Measurements from ENCODE around the gene PITPNB. TPM values are rescaled to one million over a fixed set of nuclear protein-coding genes. Genes with fewer than 3 reads are reported as not detected.

The PITPNB gene
- total RNA-seq, 4 donors from 2014 or later: 37.5 to 53.7 (median 40.2) TPM

- Histone ChIP-seq H3K4me3 (no peak overlapping the region), H3K36me3 (peaks cover 0 to 35% (median 9%) of the 10 kb centered on the region in 3 donors), H3K27me3 (no peaks in the 10 kb centered on the region), H3K4me1 (peaks cover 0 to 55% (median 19%) of the 10 kb centered on the region in 4 donors), H3K27ac (no peak overlapping the region), H3K9me3 (no peaks in the 10 kb centered on the region)
- no peak for TF ChIP-seq POLR2A (IDR thresholded peaks at IDR 0.05)
- no peak for TF ChIP-seq CTCF (IDR thresholded peaks at IDR 0.05)
- TF ChIP-seq EP300 (IDR thresholded peaks at IDR 0.05): no peak
- no peak for DNase-seq (ENCODE audit: low spot score in 2 of 2)
Observed at GRCh38 chr22:27912101-27912500, 7.0 kb downstream of the PITPNB start.

- peaks cover 0 to 35% (median 9%) of the 10 kb centered on the region in 3 donors for H3K36me3 ChIP-seq
- no peaks in the 10 kb centered on the region for H3K27me3 ChIP-seq
- H3K4me3 ChIP-seq: no peak overlapping the region
- H3K4me1 ChIP-seq: peaks cover 0 to 48% (median 17%) of the 10 kb centered on the region in 4 donors
- H3K9me3 ChIP-seq: no peaks in the 10 kb centered on the region
- no peak for DNase-seq (ENCODE audit: low spot score in 2 of 2)
- TF ChIP-seq POLR2A (IDR thresholded peaks at IDR 0.05) (no peak), CTCF (IDR thresholded peaks at IDR 0.05) (no peak), EP300 (IDR thresholded peaks at IDR 0.05) (no peak)
- H3K27ac ChIP-seq: no peak overlapping the region
- 93% methylated on average over 1 of the region's 1 CpG for WGBS, 2 donors
Observed at GRCh38 chr22:27911330-27911729, 7.7 kb downstream of the PITPNB start.

GRCh38 chr22:27906241-27906640 is 12.8 kb downstream of the PITPNB start:
- TF ChIP-seq POLR2A (IDR thresholded peaks at IDR 0.05) (no peak), EP300 (IDR thresholded peaks at IDR 0.05) (no peak), CTCF (IDR thresholded peaks at IDR 0.05) (no peak)
- DNase-seq (ENCODE audit: low spot score in 2 of 2): no peak
- H3K27me3 ChIP-seq: no peaks in the 10 kb centered on the region
- H3K9me3 ChIP-seq: no peaks in the 10 kb centered on the region
- H3K36me3 ChIP-seq: peaks cover 0 to 50% (median 9%) of the 10 kb centered on the region in 3 donors
- no peak overlapping the region for H3K4me3 ChIP-seq
- H3K4me1 ChIP-seq: peaks cover 0 to 16% (median 5%) of the 10 kb centered on the region in 4 donors
- H3K27ac ChIP-seq: peak overlapping the region in 2 of 4 donors; percentile 42 to 54
- 46 to 52% methylated on average over 2 of the region's 2 CpGs for WGBS, 2 donors

GRCh38 chr22:27905653-27906052 is 13.4 kb downstream of the PITPNB start:
- WGBS, 2 donors: 38 to 50% methylated on average over 4 of the region's 4 CpGs
- H3K27ac ChIP-seq: peak overlapping the region in 1 of 4 donors; percentile 31
- no peaks in the 10 kb centered on the region for H3K9me3 ChIP-seq
- no peak for TF ChIP-seq CTCF (IDR thresholded peaks at IDR 0.05)
- TF ChIP-seq EP300 (IDR thresholded peaks at IDR 0.05): no peak
- TF ChIP-seq POLR2A (IDR thresholded peaks at IDR 0.05): no peak
- H3K36me3 ChIP-seq: peaks cover 0 to 49% (median 9%) of the 10 kb centered on the region in 3 donors
- H3K27me3 ChIP-seq: no peaks in the 10 kb centered on the region
- peaks cover 0 to 15% (median 5%) of the 10 kb centered on the region in 4 donors for H3K4me1 ChIP-seq
- no peak for DNase-seq (ENCODE audit: low spot score in 2 of 2)
- H3K4me3 ChIP-seq: no peak overlapping the region

- no peaks in the 10 kb centered on the region for H3K27me3 ChIP-seq
- no peak overlapping the region for H3K4me3 ChIP-seq
- DNase-seq (ENCODE audit: low spot score in 2 of 2): no peak
- no peaks in the 10 kb centered on the region for H3K9me3 ChIP-seq
- H3K4me1 ChIP-seq: peaks cover 0 to 15% (median 5%) of the 10 kb centered on the region in 4 donors
- H3K36me3 ChIP-seq: peaks cover 0 to 42% (median 0%) of the 10 kb centered on the region in 3 donors
- TF ChIP-seq POLR2A (IDR thresholded peaks at IDR 0.05) (no peak), CTCF (IDR thresholded peaks at IDR 0.05) (no peak), EP300 (IDR thresholded peaks at IDR 0.05) (no peak)
- WGBS, 2 donors: 89 to 93% methylated on average over 3 of the region's 3 CpGs
- H3K27ac ChIP-seq: no peak overlapping the region
Observed at GRCh38 chr22:27903805-27904473, 15.1 kb downstream of the PITPNB start.
